IMR-90 (cell line): ENCODE data around the gene ARL6IP5. TPM values are rescaled to one million over a fixed set of nuclear protein-coding genes. Genes with fewer than 3 reads are reported as not detected.

Experiments
- ATAC-seq: fragments of 200-7000 bp; cut with Tn5 transposase; 2 replicates; pipeline ENCODE4 v1.9.1; 2020; ENCODE audit warnings: low read depth, mild to moderate bottlenecking, moderate library complexity
- BruUV-seq: library from RNA; stranded (reverse); fragments of 400-500 nt; replicated peaks from 2 replicates; lab custom pipeline; 2021; lab: Mats Ljungman, UMichigan
- CTCF ChIA-PET: fragments of 300-600 bp; formaldehyde crosslinking; extraction: SDS; loops from one replicate; lab custom pipeline; 2021; ENCODE audit warnings: antibody characterized with exemption; lab: Yijun Ruan, JAX
- POLR2A ChIA-PET: fragments of 300-600 bp; sonication (Branson Sonifier 250); formaldehyde crosslinking; loops from one replicate; lab custom pipeline; 2022; ENCODE audit warnings: antibody characterized with exemption; ENCODE audit not compliant: unreplicated experiment; lab: Charles Lee
- DNase-seq: peaks from one replicate; pipeline ENCODE4 v3.0.0; 2013
- H2AFZ ChIP-seq: replicated peaks from 2 replicates; pipeline ENCODE3; 2013; ENCODE audit warnings: low read length, mild to moderate bottlenecking; ENCODE audit not compliant: poor library complexity
- H2AK5ac ChIP-seq: 2 replicates; pipeline ENCODE4 v1.6.1; 2013; ENCODE audit warnings: low read depth, low read length, inconsistent platforms
- H2AK9ac ChIP-seq: replicated peaks from 2 replicates; pipeline ENCODE3; 2013; ENCODE audit warnings: mild to moderate bottlenecking, low read depth, low read length, moderate library complexity; ENCODE audit not compliant: poor library complexity
- H2BK120ac ChIP-seq: 2 replicates; pipeline ENCODE4 v1.6.1; 2013; ENCODE audit warnings: low read depth, low read length, inconsistent platforms
- H2BK15ac ChIP-seq: 3 replicates; pipeline ENCODE4 v1.6.1; 2013; ENCODE audit warnings: low read depth, low read length, inconsistent platforms
- H2BK20ac ChIP-seq: 2 replicates; pipeline ENCODE4 v1.6.1; 2013; ENCODE audit warnings: low read depth, mild to moderate bottlenecking, inconsistent platforms, low read length, moderate library complexity
- H2BK5ac ChIP-seq: 2 replicates; pipeline ENCODE4 v1.6.1; 2013; ENCODE audit warnings: mild to moderate bottlenecking, low read depth, low read length, inconsistent platforms; ENCODE audit not compliant: poor library complexity, severe bottlenecking
- H3K14ac ChIP-seq: replicated peaks from 2 replicates; pipeline ENCODE4 v1.6.1; 2013; ENCODE audit warnings: low read depth, low read length, inconsistent platforms
- H3K18ac ChIP-seq: 2 replicates; pipeline ENCODE4 v1.6.1; 2013; ENCODE audit warnings: low read depth, low read length, control low read depth
- H3K23ac ChIP-seq: 2 replicates; pipeline ENCODE4 v1.6.1; 2013; ENCODE audit warnings: low read depth, low read length, inconsistent platforms
- H3K27ac ChIP-seq: 2 replicates; pipeline ENCODE4 v1.5.1; 2013; ENCODE audit warnings: mild to moderate bottlenecking, control low read depth, low read length; ENCODE audit not compliant: insufficient read depth
- H3K27me3 ChIP-seq: 2 replicates; pipeline ENCODE4 v1.6.1; 2013; ENCODE audit warnings: low read length; ENCODE audit not compliant: control insufficient read depth, insufficient read depth
- H3K36me3 ChIP-seq: 2 replicates; pipeline ENCODE4 v1.6.1; 2013; ENCODE audit warnings: low read length, mixed read lengths; ENCODE audit not compliant: control insufficient read depth, insufficient read depth
- H3K4ac ChIP-seq: 2 replicates; pipeline ENCODE4 v1.6.1; 2013; ENCODE audit warnings: low read depth, low read length, inconsistent platforms
- H3K4me1 ChIP-seq: 2 replicates; pipeline ENCODE4 v1.6.1; 2013; ENCODE audit warnings: low read length, mixed read lengths; ENCODE audit not compliant: control insufficient read depth, insufficient read depth
- H3K4me2 ChIP-seq: 2 replicates; pipeline ENCODE4 v1.6.1; 2013; ENCODE audit warnings: low read depth, mild to moderate bottlenecking, control low read depth, low read length, moderate library complexity
- H3K4me3 ChIP-seq: 2 replicates; pipeline ENCODE4 v1.5.1; 2013; ENCODE audit warnings: low read depth, mild to moderate bottlenecking, control low read depth, low read length, moderate library complexity; ENCODE audit not compliant: insufficient read depth
- H3K56ac ChIP-seq: 2 replicates; pipeline ENCODE4 v1.6.1; 2013; ENCODE audit warnings: low read length, inconsistent platforms; ENCODE audit not compliant: insufficient read depth; ENCODE audit errors: extremely low read depth
- H3K79me1 ChIP-seq, 2 experiments: 2 replicates each; pipeline ENCODE4 v1.6.1; 2013; ENCODE audit warnings: low read length in 2 of 2, inconsistent platforms in 1 of 2, low read depth in 1 of 2
- H3K9ac ChIP-seq: 2 replicates; pipeline ENCODE4 v1.6.1; 2013; ENCODE audit warnings: low read depth, low read length, control low read depth
- H3K9me1 ChIP-seq: 2 replicates; pipeline ENCODE4 v1.6.1; 2013; ENCODE audit warnings: low read length, inconsistent platforms; ENCODE audit not compliant: insufficient read depth
- H3K9me3 ChIP-seq: 2 replicates; pipeline ENCODE4 v1.6.1; 2013; ENCODE audit warnings: low read length; ENCODE audit not compliant: control insufficient read depth, insufficient read depth
- H4K20me1 ChIP-seq: 2 replicates; pipeline ENCODE4 v1.6.1; 2013; ENCODE audit warnings: low read length, inconsistent platforms; ENCODE audit not compliant: insufficient read depth
- H4K5ac ChIP-seq: 2 replicates; pipeline ENCODE4 v1.6.1; 2013; ENCODE audit warnings: mild to moderate bottlenecking, low read depth, low read length, control low read depth
- H4K8ac ChIP-seq, 2 experiments: 2 replicates each; pipeline ENCODE4 v1.6.1; 2013; ENCODE audit warnings: low read depth in 2 of 2, low read length in 2 of 2, control low read depth in 1 of 2, inconsistent platforms in 1 of 2
- H4K91ac ChIP-seq: 2 replicates; pipeline ENCODE4 v1.6.1; 2013; ENCODE audit warnings: low read depth, low read length, inconsistent platforms; ENCODE audit not compliant: insufficient read depth
- CEBPB ChIP-seq: IDR thresholded peaks from 2 replicates; pipeline ENCODE4 v1.6.1; 2012; ENCODE audit warnings: low read depth, low read length, improper control_type of control experiment
- CHD1 ChIP-seq: IDR thresholded peaks from 2 replicates; pipeline ENCODE4 v1.6.1; 2012; ENCODE audit warnings: low read depth, low read length, improper control_type of control experiment
- FOS ChIP-seq: fragments of 150-350 bp; IDR thresholded peaks from 2 replicates; pipeline ENCODE4 v1.6.1; 2016; ENCODE audit warnings: low read depth, low read length
- MXI1 ChIP-seq: IDR thresholded peaks from 2 replicates; pipeline ENCODE4 v1.6.1; 2012; ENCODE audit warnings: low read depth, mild to moderate bottlenecking, low read length, moderate library complexity, borderline replicate concordance
- NFE2L2 ChIP-seq: fragments of 150-350 bp; IDR thresholded peaks from 2 replicates; pipeline ENCODE4 v1.6.1; 2016; ENCODE audit warnings: low read depth, mild to moderate bottlenecking, low read length
- POLR2A ChIP-seq: IDR thresholded peaks from 2 replicates; pipeline ENCODE4 v1.6.1; 2012; ENCODE audit warnings: mild to moderate bottlenecking, low read depth, low read length
- RAD21 ChIP-seq: IDR thresholded peaks from 2 replicates; pipeline ENCODE4 v1.6.1; 2012; ENCODE audit warnings: low read length, improper control_type of control experiment
- RCOR1 ChIP-seq: IDR thresholded peaks from 2 replicates; pipeline ENCODE4 v1.6.1; 2012; ENCODE audit warnings: mild to moderate bottlenecking, low read length, improper control_type of control experiment; ENCODE audit not compliant: insufficient replicate concordance
- RFX5 ChIP-seq: IDR thresholded peaks from 2 replicates; pipeline ENCODE4 v1.8.0; 2012; ENCODE audit warnings: low read depth, mild to moderate bottlenecking, low read length, moderate library complexity
- SMC3 ChIP-seq: fragments of 150-350 bp; IDR thresholded peaks from 2 replicates; pipeline ENCODE4 v1.6.1; 2016; ENCODE audit warnings: low read depth, mild to moderate bottlenecking, antibody characterized with exemption, low read length, moderate library complexity
- WGBS, 2 experiments: methylation state at CpG; one replicate each; pipeline versions ENCODE4 v1.1.5 to v1.1.7; 2013; ENCODE audit warnings: missing lambda C conversion rate in 2 of 2; ENCODE audit not compliant: insufficient read length in 1 of 2; ENCODE audit errors: extremely low coverage in 2 of 2; 5-methylcytosine and 5-hydroxymethylcytosine counted together
- dilution Hi-C: fragments of 300-500 bp; cut with HindIII; formaldehyde crosslinking; loops from one replicate; pipeline ENCODE4 v1.14.3; 2018; ENCODE audit warnings: low sequenced_read_pairs; ENCODE audit not compliant: unreplicated experiment
- in situ Hi-C: fragments of 300-500 bp; cut with MboI; formaldehyde crosslinking; loops from 3 replicates; pipeline ENCODE4 v1.14.3; 2019; ENCODE audit warnings: low sequenced_read_pairs, inconsistent platforms, mixed read lengths
- intact Hi-C: fragments of 100-400 bp; cut with micrococcal nuclease; formaldehyde crosslinking; loops from 2 replicates; pipeline ENCODE4 v1.10.0; 2022
- polyA plus RNA-seq, 3 experiments: library from polyadenylated mRNA; depleted of rRNA; stranded (reverse); fragments of >200 nt; gene quantifications; 2 replicates each; pipeline ENCODE4 v1.2.3, GENCODE V29; 2012; ENCODE audit warnings: low replicate concordance in 1 of 3
- total RNA-seq: library from RNA; depleted of rRNA; stranded (reverse); fragments of >200 nt; gene quantifications from 2 replicates; pipeline ENCODE4 v1.2.3, GENCODE V29; 2012
- TF ChIP-seq, protein P1 (sequence below): conservative IDR thresholded peaks from 2 replicates; pipeline ENCODE4 v1.5.1; 2012; ENCODE audit warnings: mild to moderate bottlenecking, low read depth, low read length, improper control_type of control experiment

ARL6IP5 gene
- total and polyA plus RNA-seq, 2 of the 4 experiments (the other 2 are of a cell fraction), result 76.4 to 98.8 TPM

- WGBS, 2 experiments, result no CpG with 5 or more reads among the region's 3 CpGs
- H3K36me3 ChIP-seq, result no peaks in the 10 kb centered on the region
- no peaks in the 10 kb centered on the region for H4K20me1 ChIP-seq
- no peak for DNase-seq
- H2BK15ac ChIP-seq, result no peak within 1 kb of the TSS
- no peak within 1 kb of the TSS for H2AK9ac ChIP-seq
- no peaks in the 10 kb centered on the region for H3K9me1 ChIP-seq
- H3K27me3 ChIP-seq, result peaks cover 10% of the 10 kb centered on the region
- H2AK5ac ChIP-seq, result no peak within 1 kb of the TSS
- POLR2A ChIA-PET, result no interaction called here
- no peak within 1 kb of the TSS for H2BK5ac ChIP-seq
- H3K27ac ChIP-seq, result no peak within 1 kb of the TSS
- no peak within 1 kb of the TSS for H4K5ac ChIP-seq
- no peak within 1 kb of the TSS for H3K56ac ChIP-seq
- no peak for TF ChIP-seq FOS
- TF ChIP-seq POLR2A, result no peak
- no peak for TF ChIP-seq CEBPB
- no peak for TF ChIP-seq RFX5
- TF ChIP-seq RCOR1, result no peak
- no peak for TF ChIP-seq MXI1
- no peak for TF ChIP-seq NFE2L2
- no peak for TF ChIP-seq CHD1
- TF ChIP-seq, protein P1, sequence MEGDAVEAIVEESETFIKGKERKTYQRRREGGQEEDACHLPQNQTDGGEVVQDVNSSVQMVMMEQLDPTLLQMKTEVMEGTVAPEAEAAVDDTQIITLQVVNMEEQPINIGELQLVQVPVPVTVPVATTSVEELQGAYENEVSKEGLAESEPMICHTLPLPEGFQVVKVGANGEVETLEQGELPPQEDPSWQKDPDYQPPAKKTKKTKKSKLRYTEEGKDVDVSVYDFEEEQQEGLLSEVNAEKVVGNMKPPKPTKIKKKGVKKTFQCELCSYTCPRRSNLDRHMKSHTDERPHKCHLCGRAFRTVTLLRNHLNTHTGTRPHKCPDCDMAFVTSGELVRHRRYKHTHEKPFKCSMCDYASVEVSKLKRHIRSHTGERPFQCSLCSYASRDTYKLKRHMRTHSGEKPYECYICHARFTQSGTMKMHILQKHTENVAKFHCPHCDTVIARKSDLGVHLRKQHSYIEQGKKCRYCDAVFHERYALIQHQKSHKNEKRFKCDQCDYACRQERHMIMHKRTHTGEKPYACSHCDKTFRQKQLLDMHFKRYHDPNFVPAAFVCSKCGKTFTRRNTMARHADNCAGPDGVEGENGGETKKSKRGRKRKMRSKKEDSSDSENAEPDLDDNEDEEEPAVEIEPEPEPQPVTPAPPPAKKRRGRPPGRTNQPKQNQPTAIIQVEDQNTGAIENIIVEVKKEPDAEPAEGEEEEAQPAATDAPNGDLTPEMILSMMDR, result no peak
- no peak for TF ChIP-seq RAD21
- no peak for TF ChIP-seq SMC3
- intact Hi-C loops, result loop anchor here (10.0 kb wide), 1 partner anchor 552 kb away; no protein-coding TSS in a partner anchor
- H3K4ac ChIP-seq, result no peak within 1 kb of the TSS
- H2BK120ac ChIP-seq, result no peak within 1 kb of the TSS
- no peak within 1 kb of the TSS for H4K91ac ChIP-seq
- no peak within 1 kb of the TSS for H2BK20ac ChIP-seq
- no peak within 1 kb of the TSS for H3K4me3 ChIP-seq
- no peaks in the 10 kb centered on the region for H3K4me1 ChIP-seq
- H4K8ac ChIP-seq, result no peak within 1 kb of the TSS
- dilution Hi-C loops, result no loop called here
- ATAC-seq, result no peak
- no peak within 1 kb of the TSS for H2AFZ ChIP-seq
- no TSS peak for BruUV-seq
- no peaks in the 10 kb centered on the region for H3K9me3 ChIP-seq
- H3K23ac ChIP-seq, result no peak within 1 kb of the TSS
- in situ Hi-C loops, result no loop called here
- no peak within 1 kb of the TSS for H3K9ac ChIP-seq
- H3K4me2 ChIP-seq, result no peak within 1 kb of the TSS
- CTCF ChIA-PET, result interaction anchor here (0.8 to 1.0 kb wide), 3 partner anchors 13 to 184 kb away, joined by 3 read pairs; no protein-coding TSS in a partner anchor
- no peak within 1 kb of the TSS for H3K14ac ChIP-seq
- no peaks in the 10 kb centered on the region for H3K79me1 ChIP-seq
- H3K18ac ChIP-seq, result no peak within 1 kb of the TSS
Measured at GRCh38 chr3:69122403-69122802, 37.7 kb downstream of the ARL6IP5 start, which contains the start of gene LMOD3. Gene LMOD3 (minus strand): TSS chr3:69122595. CDS start chr3:69122386, 209 bp downstream.
